NCI-H510A treated with DMSO at 0.1 percent for 48 hours (cell line): ENCODE results near the gene PPME1.
A peak's percentile ranks its signal among the peaks of the same experiment; 100 is the strongest.
"Not testable (repeated sequence)": the region's sequence is repeated elsewhere in the genome, so short reads cannot be mapped to it uniquely, and the experiment has no call there.

ENCODE experiments used
- DNase-seq: peaks from one replicate; lab custom pipeline; 2025; lab: John Stamatoyannopoulos, UW

Gene PPME1

GRCh38 chr11:74170694-74171629, at the start of gene PPME1, which contains the start of gene C2CD3:
TSS of gene PPME1 (plus strand) at chr11:74171289. CDS start at chr11:74171422, 133 bp downstream.
TSS of gene C2CD3 (minus strand) at chr11:74171002. CDS start at chr11:74170792, 210 bp downstream.
- peak; percentile 99 for DNase-seq

- DNase-seq: no peak
Observed at GRCh38 chr11:74121804-74122203, 49.3 kb upstream of the PPME1 start.

- DNase-seq: no peak
Observed at GRCh38 chr11:74123008-74123448, 48.1 kb upstream of the PPME1 start.

GRCh38 chr11:74129121-74129520, 42.0 kb upstream of the PPME1 start:
- DNase-seq: not testable (repeated sequence)

- no peak for DNase-seq
Observed at GRCh38 chr11:74132833-74133232, 38.3 kb upstream of the PPME1 start.

- no peak for DNase-seq
Observed at GRCh38 chr11:74133436-74133835, 37.7 kb upstream of the PPME1 start.

GRCh38 chr11:74134661-74135060, 36.4 kb upstream of the PPME1 start:
- DNase-seq: no peak

- no peak for DNase-seq
Observed at GRCh38 chr11:74135127-74135840, 35.8 kb upstream of the PPME1 start.

GRCh38 chr11:74138021-74138420, 33.1 kb upstream of the PPME1 start:
- DNase-seq: no peak

- DNase-seq: peak; percentile 28
Observed at GRCh38 chr11:74138572-74138971, 32.5 kb upstream of the PPME1 start.

GRCh38 chr11:74139151-74139918, 31.8 kb upstream of the PPME1 start:
- DNase-seq: no peak

- not testable (repeated sequence) for DNase-seq
Observed at GRCh38 chr11:74139919-74140431, 31.1 kb upstream of the PPME1 start.

GRCh38 chr11:74141241-74141695, 29.8 kb upstream of the PPME1 start:
- peak; percentile 15 for DNase-seq

- DNase-seq: no peak
Observed at GRCh38 chr11:74141908-74142307, 29.2 kb upstream of the PPME1 start.

- DNase-seq: no peak
Observed at GRCh38 chr11:74142624-74143023, 28.5 kb upstream of the PPME1 start.

- no peak for DNase-seq
Observed at GRCh38 chr11:74144592-74144991, 26.5 kb upstream of the PPME1 start.

GRCh38 chr11:74147199-74147929, 23.7 kb upstream of the PPME1 start:
- no peak for DNase-seq

GRCh38 chr11:74153224-74153623, 17.9 kb upstream of the PPME1 start:
- DNase-seq: no peak

GRCh38 chr11:74154620-74155281, 16.3 kb upstream of the PPME1 start:
- no peak for DNase-seq

GRCh38 chr11:74157169-74157568, 13.9 kb upstream of the PPME1 start:
- DNase-seq: no peak
